Measurements from ENCODE around the gene FIBCD1.
A peak's percentile ranks its signal among the peaks of the same experiment; 100 is the strongest.
"Not testable (repeated sequence)": the region's sequence is repeated elsewhere in the genome, so short reads cannot be mapped to it uniquely, and the experiment has no call there.

FIBCD1 gene

GRCh38 chr9:130973686-130974281 is 34.7 kb upstream of the FIBCD1 start:
- DNase-seq: no peak

- peak; percentile 51 for DNase-seq
Measured at GRCh38 chr9:130972957-130973685, 34.1 kb upstream of the FIBCD1 start.

DNA sequence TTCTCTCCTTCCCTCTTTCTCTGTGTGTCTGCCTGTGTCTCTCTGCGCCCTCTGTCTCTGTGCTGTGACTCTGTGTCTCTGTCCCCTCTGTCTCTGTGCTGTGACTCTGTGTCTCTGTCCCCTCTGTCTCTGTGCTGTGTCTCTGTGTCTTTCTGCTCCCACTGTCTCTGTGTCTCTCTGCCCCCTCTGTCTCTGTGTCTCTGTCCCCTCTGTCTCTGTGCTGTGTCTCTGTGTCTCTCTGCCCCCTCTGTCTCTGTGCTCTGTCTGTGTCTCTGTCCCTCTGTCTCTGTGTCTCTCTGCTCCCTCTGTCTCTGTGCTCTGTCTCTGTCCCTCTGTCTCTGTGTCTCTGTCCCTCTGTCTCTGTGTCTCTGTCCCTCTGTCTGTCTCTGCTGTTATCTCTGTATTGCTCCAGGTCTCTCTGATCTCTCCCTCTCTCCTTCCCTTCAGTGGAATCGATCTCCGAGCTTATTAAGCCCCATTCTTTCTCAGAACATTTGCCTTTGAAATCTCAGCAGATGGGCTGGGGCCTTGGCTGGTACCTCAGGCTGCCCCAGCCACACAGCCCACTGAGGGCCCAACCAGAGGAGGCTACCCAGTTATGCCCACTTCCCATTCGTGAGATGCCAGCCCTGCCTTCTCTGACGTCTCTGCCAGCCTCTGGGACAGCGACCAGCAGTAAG is 33.4 kb upstream of the FIBCD1 start:
- DNase-seq: no peak

GRCh38 chr9:130971294-130971849 is 32.3 kb upstream of the FIBCD1 start:
- DNase-seq: no peak

DNA sequence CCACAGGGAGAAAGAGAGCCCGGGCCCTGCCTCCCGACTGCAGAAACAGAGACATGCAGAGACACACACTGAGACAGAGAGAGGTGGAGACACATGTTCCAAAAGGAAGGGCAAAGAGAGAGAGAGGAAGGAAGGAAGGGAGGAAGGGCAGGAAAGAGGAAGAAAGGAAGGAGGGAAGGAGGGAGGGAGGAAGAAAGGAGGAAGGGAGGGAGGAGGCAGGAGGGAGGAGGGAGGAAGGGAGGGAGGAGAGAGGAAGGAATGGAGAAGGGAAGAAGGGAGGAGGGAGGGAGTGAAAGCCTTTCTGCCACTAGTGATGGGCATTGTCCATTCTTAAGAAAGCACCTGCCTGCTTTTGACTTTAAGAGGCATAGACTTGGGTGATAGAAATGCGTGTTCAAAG is 31.8 kb upstream of the FIBCD1 start:
- no peak for DNase-seq

- no peak for DNase-seq
Measured at GRCh38 chr9:130970052-130970451, 31.0 kb upstream of the FIBCD1 start.

GRCh38 chr9:130965680-130966079 is 26.6 kb upstream of the FIBCD1 start:
- DNase-seq: no peak

- DNase-seq: no peak
Measured at GRCh38 chr9:130963916-130964315, 24.9 kb upstream of the FIBCD1 start.

DNA sequence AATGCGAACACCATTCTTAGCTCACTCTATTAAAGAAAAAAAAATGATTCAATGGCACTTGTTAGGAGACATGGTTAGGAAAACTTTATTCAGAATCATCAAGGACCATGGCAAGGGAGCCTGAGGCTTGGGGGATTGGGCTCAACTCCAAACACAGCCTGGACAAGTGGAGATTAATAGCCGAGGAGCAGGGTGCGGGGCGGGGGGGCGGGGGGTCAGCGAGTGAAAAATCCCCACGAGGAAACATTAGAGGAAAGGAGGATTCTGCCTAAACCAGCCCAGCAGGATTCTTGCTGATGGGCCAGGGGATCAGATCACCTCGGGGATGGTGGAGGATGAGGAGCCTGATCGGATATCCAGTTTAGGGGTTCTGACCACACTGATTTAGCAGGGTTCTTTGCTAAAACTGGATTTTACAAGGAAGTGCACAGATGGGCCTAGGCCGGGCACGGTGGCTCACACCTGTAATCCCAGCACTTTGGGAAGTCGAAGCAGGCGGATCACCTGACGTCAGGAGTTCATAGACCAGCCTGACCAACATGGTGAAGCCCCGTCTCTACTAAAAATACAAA is 24.4 kb upstream of the FIBCD1 start:
- no peak for DNase-seq

GRCh38 chr9:130962418-130963316 is 23.6 kb upstream of the FIBCD1 start:
- DNase-seq: no peak

GRCh38 chr9:130961511-130962300 is 22.7 kb upstream of the FIBCD1 start:
- DNase-seq: no peak

- DNase-seq: no peak
Measured at GRCh38 chr9:130960522-130961378, 21.7 kb upstream of the FIBCD1 start.

- no peak for DNase-seq
Measured at GRCh38 chr9:130959809-130960334, 20.8 kb upstream of the FIBCD1 start.

DNA sequence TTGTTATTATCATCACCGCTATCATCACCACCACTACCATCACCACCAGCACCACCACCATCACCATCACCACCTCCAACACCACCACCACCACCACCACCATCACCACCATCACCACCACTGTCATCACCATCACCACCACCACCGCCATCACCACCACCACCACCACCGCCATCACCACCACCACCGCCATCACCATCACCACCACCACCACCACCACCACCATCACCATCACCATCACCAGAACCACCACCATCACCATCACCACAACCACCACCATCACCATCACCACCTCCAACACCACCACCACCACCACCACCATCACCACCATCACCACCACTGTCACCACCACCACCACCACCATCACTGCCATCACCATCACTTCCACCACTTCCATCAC is 19.5 kb upstream of the FIBCD1 start:
- DNase-seq: not testable (repeated sequence)

DNA sequence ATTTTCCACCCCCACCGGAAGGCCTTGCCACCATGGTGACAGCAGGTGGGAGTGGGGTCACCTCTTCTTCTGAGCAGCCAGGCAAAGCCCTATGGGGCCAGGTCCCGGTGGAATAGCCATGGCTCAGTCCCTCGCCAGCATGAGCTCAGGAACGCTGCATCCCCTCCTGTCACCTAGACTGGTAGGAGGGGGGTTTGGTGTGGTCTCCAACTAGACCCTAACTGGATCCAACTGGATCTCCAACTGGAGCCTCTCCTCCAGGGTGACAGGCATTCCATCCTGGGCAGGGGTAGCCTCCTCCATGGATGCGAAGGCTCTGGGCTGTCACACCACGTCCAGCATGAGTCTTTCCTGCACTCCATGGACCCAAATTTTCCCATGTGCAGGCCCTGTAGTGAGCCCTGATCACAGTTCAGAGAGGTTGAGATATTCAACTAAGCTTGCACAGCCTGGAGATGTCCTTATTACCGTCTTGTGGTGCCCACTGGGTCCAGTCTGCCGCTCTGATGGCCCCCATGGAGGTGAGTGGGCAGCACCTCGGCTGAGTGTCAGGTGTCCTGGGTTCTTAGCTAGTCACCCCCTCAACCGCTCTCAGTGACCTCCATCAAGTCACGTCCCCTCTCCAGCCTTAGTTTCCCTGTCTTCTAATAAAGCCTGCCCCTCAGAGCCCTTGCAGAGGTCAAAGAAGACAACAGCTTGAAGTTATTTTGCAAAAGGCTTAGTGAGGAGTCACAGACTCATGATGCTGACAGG is 18.6 kb upstream of the FIBCD1 start:
- DNase-seq: no peak

DNA sequence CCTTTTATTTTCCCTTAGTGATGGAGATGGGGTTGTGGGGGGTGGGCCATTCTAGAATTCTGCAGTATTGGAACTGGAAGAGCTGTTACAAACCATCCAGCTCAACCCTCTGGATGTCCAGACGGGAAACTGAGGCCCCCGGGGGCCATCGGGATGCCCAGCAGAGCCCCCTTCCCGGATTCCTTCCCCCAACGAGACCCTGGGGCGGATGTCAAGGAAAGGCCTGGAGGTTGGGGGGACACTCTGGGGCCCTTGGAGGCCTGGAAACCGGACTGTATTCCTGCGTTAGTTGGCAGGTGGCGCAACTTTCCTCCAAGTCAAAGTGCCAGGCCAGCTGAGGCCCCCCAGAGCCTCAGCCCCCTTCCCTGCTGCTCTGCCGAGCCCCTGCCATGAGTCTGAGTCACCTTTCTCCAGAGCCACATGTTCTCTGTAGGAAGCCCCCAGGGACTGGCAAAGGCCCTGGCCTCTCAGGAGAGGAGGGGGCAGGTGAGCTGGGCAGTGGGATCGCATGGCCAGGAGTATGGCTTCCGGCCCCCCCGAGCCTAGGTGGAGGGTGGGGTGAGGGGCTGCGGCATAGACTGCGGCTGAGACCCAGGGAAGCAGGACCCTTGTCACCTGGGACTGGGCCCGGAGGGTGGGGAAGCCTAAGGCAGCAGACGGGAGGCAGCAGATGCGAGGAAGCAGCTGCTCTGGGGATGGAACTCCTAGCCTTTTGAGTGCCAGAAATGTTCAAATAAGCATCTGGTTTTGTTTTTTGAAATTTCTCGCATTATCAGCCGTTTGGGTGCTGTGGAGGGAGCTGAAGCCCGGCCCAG is 17.8 kb upstream of the FIBCD1 start:
- no peak for DNase-seq

GRCh38 chr9:130955947-130956621 is 17.0 kb upstream of the FIBCD1 start:
- no peak for DNase-seq

DNA sequence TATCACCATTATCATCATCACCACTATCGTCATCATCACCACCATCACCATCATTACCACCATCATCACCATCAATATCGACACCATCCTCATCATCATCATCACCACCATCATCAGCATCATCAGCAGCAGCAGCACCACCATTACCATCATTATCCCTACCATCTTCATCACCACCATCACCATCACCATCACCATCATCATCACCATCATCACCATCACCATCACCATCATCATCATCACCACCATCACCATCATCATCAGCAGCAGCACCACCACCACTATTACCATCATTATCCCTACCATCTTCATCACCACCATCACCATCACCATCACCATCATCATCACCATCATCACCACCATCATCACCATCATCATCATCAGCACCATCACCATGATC is 15.9 kb upstream of the FIBCD1 start:
- not testable (repeated sequence) for DNase-seq

All from NCI-H146 (cell line).